Measurements from ENCODE around the gene OR9Q1.

OR9Q1 gene

DNA sequence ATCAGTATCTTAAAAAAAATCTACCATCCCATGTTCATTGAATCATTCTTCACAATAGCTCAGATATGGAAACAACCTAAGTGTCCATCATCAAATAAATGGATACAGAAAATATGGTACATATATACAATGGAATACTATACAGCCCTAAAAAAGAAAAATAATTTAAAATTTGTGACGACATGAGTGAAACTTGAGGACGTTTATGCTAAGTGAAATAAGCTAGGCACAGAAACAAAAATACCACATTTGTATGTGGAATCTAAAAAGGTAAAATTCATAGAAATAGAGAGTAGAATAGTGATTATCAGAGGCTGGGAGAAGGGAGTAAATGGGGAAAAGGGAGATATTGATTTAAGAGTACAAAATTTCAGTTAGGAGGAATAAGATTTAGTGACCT lies 62.8 kb downstream of the OR9Q1 start:
- no peaks in the 10 kb centered on the region for H3K36me3 Mint-ChIP-seq (ENCODE audit: insufficient read depth)
- no peaks in the 10 kb centered on the region for H3K9me3 Mint-ChIP-seq
- ATAC-seq (replicated peaks; ENCODE audit: extremely low read depth, poor library complexity, severe bottlenecking) (no peak), DNase-seq (ENCODE audit: low spot score in 2 of 2) (no peak)
- H3K4me3 Mint-ChIP-seq = no peak overlapping the region
- no peak overlapping the region for H3K27ac Mint-ChIP-seq (ENCODE audit: low read depth)
- H3K27me3 Mint-ChIP-seq = peaks cover 30% of the 10 kb centered on the region
- H3K4me1 Mint-ChIP-seq = no peaks in the 10 kb centered on the region

DNA sequence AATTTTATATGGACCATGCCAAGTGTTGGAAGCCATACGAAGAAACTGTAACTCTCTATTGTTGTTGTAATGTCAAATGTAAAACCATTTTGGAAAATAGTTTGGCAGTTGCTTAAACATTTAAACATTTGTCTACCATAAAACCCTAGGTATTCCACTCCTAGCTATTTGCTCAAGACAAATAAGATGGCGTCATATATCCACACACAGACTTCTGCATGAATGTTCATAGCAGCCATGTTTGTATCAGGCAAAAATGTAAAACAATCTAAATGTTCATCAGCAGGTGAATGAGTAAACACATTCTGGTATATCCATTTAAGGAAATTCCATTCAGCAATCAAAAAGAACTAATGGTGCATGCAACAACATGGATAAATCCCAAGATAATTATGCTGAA lies 73.8 kb downstream of the OR9Q1 start:
- Mint-ChIP-seq H3K9me3 (peaks cover 5% of the 10 kb centered on the region), H3K36me3 (ENCODE audit: insufficient read depth) (no peaks in the 10 kb centered on the region), H3K27me3 (peaks cover 4% of the 10 kb centered on the region), H3K4me3 (no peak overlapping the region), H3K4me1 (no peaks in the 10 kb centered on the region), H3K27ac (ENCODE audit: low read depth) (no peak overlapping the region)
- ATAC-seq (replicated peaks; ENCODE audit: extremely low read depth, poor library complexity, severe bottlenecking) = no peak
- no peak for DNase-seq (ENCODE audit: low spot score in 2 of 2)

- no peak overlapping the region for H3K4me3 Mint-ChIP-seq
- H3K9me3 Mint-ChIP-seq = no peaks in the 10 kb centered on the region
- peaks cover 47% of the 10 kb centered on the region for H3K27me3 Mint-ChIP-seq
- H3K27ac Mint-ChIP-seq (ENCODE audit: low read depth) = no peak overlapping the region
- ATAC-seq (replicated peaks; ENCODE audit: extremely low read depth, poor library complexity, severe bottlenecking) = no peak
- DNase-seq (ENCODE audit: low spot score in 2 of 2) = no peak
- no peaks in the 10 kb centered on the region for H3K4me1 Mint-ChIP-seq
- no peaks in the 10 kb centered on the region for H3K36me3 Mint-ChIP-seq (ENCODE audit: insufficient read depth)
Observed at GRCh38 chr11:58121096-58121495, 97.4 kb downstream of the OR9Q1 start.

DNA sequence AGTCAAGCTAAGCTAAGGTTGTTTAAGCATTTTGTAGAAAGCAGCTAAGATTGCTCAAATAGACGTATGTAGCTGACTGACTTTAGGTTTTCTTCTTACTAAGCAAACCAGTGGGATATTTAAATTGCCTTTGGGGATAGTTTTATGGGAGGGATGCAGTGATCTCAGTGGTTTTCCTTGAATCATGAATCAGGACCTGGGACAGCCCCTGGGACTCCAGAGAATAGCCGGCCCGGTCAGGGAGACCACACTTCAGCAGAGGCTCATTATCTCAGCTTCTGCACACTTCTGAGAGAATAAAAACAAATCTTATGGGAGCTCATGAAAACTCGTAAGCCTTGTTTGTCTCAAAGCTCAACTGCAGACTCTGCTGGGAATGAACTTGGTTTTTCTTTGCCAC lies 101.8 kb downstream of the OR9Q1 start, which contains the start of gene OR9I1:
Gene OR9I1 (minus strand): TSS at position 62 of the 400 bp plus-strand sequence. CDS start 6,086 bp downstream, outside the sequence.
- H3K27me3 Mint-ChIP-seq = peaks cover 52% of the 10 kb centered on the region
- no peak within 1 kb of the TSS for H3K27ac Mint-ChIP-seq (ENCODE audit: low read depth)
- no peaks in the 10 kb centered on the region for H3K9me3 Mint-ChIP-seq
- no peak within 1 kb of the TSS for H3K4me3 Mint-ChIP-seq
- no peak for ATAC-seq (replicated peaks; ENCODE audit: extremely low read depth, poor library complexity, severe bottlenecking)
- no peaks in the 10 kb centered on the region for H3K36me3 Mint-ChIP-seq (ENCODE audit: insufficient read depth)
- DNase-seq (ENCODE audit: low spot score in 2 of 2) = no peak
- H3K4me1 Mint-ChIP-seq = no peaks in the 10 kb centered on the region

DNA sequence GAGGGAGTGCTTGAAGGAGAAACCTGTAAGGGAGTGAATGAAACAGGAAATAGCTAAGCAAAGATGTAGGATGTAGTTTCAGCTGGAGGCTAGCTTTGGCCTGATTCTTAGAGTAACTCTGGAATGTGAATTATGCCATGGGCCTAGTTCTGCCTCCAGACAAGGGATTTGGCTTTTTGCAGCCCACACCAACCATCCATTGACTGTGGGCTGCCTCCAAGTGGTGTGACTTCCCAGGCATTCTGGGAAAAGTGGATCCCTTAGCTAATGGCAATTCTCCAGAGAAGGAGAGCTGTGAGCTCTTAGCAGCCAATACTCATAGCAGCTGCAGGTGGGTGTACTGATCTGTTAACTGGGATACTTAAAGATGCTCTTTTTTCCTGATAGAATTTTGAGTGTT lies 103.7 kb downstream of the OR9Q1 start:
- Mint-ChIP-seq H3K36me3 (ENCODE audit: insufficient read depth) (no peaks in the 10 kb centered on the region), H3K4me1 (no peaks in the 10 kb centered on the region), H3K9me3 (no peaks in the 10 kb centered on the region), H3K27ac (ENCODE audit: low read depth) (no peak overlapping the region), H3K27me3 (peaks cover 36% of the 10 kb centered on the region), H3K4me3 (no peak overlapping the region)
- ATAC-seq (replicated peaks; ENCODE audit: extremely low read depth, poor library complexity, severe bottlenecking) (no peak), DNase-seq (ENCODE audit: low spot score in 2 of 2) (no peak)

- DNase-seq (ENCODE audit: low spot score in 2 of 2) (no peak), ATAC-seq (replicated peaks; ENCODE audit: extremely low read depth, poor library complexity, severe bottlenecking) (no peak)
- Mint-ChIP-seq H3K36me3 (ENCODE audit: insufficient read depth) (no peaks in the 10 kb centered on the region), H3K9me3 (no peaks in the 10 kb centered on the region), H3K27ac (ENCODE audit: low read depth) (no peak overlapping the region), H3K27me3 (peaks cover 10% of the 10 kb centered on the region), H3K4me3 (no peak overlapping the region), H3K4me1 (no peaks in the 10 kb centered on the region)
Observed at GRCh38 chr11:58133309-58134076, 109.8 kb downstream of the OR9Q1 start.

DNA sequence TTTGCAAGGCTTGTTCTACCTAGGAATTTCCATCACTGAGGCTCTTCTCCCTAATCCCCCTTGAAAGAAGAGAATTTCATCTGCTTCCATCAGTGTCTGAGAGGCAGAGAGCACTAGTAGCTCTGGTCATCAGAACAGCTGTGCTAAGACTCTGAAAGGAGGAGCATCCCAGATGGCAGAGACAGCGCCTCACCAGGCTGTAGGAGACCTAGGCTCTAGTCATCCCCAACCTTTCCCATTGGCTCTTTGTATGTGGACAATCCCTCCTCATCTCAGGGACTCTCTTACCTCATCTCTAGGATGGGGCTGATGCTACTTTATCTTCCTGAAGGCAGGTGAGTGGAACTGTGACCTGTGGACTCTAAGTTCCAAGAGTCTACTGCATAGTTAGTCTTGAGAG lies 110.5 kb downstream of the OR9Q1 start:
- H3K9me3 Mint-ChIP-seq = no peaks in the 10 kb centered on the region
- ATAC-seq (replicated peaks; ENCODE audit: extremely low read depth, poor library complexity, severe bottlenecking) (no peak), DNase-seq (ENCODE audit: low spot score in 2 of 2) (no peak)
- H3K36me3 Mint-ChIP-seq (ENCODE audit: insufficient read depth) = no peaks in the 10 kb centered on the region
- no peak overlapping the region for H3K27ac Mint-ChIP-seq (ENCODE audit: low read depth)
- no peaks in the 10 kb centered on the region for H3K4me1 Mint-ChIP-seq
- H3K27me3 Mint-ChIP-seq = peaks cover 9% of the 10 kb centered on the region
- H3K4me3 Mint-ChIP-seq = no peak overlapping the region

- H3K27ac Mint-ChIP-seq (ENCODE audit: low read depth) = no peak overlapping the region
- peaks cover 1% of the 10 kb centered on the region for H3K36me3 Mint-ChIP-seq (ENCODE audit: insufficient read depth)
- no peak overlapping the region for H3K4me3 Mint-ChIP-seq
- no peaks in the 10 kb centered on the region for H3K4me1 Mint-ChIP-seq
- no peaks in the 10 kb centered on the region for H3K9me3 Mint-ChIP-seq
- peaks cover 1% of the 10 kb centered on the region for H3K27me3 Mint-ChIP-seq
- no peak for ATAC-seq (replicated peaks; ENCODE audit: extremely low read depth, poor library complexity, severe bottlenecking)
- no peak for DNase-seq (ENCODE audit: low spot score in 2 of 2)
Observed at GRCh38 chr11:58135171-58135570, 111.5 kb downstream of the OR9Q1 start.

DNA sequence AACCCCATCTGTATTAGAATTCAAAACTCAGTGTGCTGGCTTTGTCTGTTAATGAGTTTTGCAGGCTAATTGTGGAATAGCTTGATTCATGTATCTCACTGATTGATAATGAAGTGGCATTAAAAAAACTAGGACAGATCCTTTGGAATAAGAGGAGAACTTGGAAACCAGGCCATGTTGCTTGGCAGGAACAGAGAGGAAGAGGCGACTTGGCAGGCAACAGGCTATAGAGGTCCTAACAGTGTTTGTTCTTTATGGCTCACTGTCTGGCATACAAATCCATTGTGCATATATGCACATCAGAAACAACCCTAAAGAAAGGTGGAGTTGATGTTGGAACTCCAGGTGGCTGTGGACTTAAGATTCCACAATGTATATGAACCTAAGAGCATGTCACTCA lies 119.1 kb downstream of the OR9Q1 start:
- H3K9me3 Mint-ChIP-seq = peaks cover 5% of the 10 kb centered on the region
- H3K4me3 Mint-ChIP-seq = no peak overlapping the region
- H3K27me3 Mint-ChIP-seq = peaks cover 38% of the 10 kb centered on the region
- peaks cover 1% of the 10 kb centered on the region for H3K36me3 Mint-ChIP-seq (ENCODE audit: insufficient read depth)
- no peak overlapping the region for H3K27ac Mint-ChIP-seq (ENCODE audit: low read depth)
- no peak for ATAC-seq (replicated peaks; ENCODE audit: extremely low read depth, poor library complexity, severe bottlenecking)
- DNase-seq (ENCODE audit: low spot score in 2 of 2) = no peak
- no peaks in the 10 kb centered on the region for H3K4me1 Mint-ChIP-seq

- Mint-ChIP-seq H3K27me3 (peaks cover 39% of the 10 kb centered on the region), H3K4me3 (no peak overlapping the region), H3K9me3 (no peaks in the 10 kb centered on the region), H3K36me3 (ENCODE audit: insufficient read depth) (no peaks in the 10 kb centered on the region), H3K27ac (ENCODE audit: low read depth) (no peak overlapping the region), H3K4me1 (no peaks in the 10 kb centered on the region)
- ATAC-seq (replicated peaks; ENCODE audit: extremely low read depth, poor library complexity, severe bottlenecking) (no peak), DNase-seq (ENCODE audit: low spot score in 2 of 2) (no peak)
Observed at GRCh38 chr11:58152781-58153180, 129.1 kb downstream of the OR9Q1 start.

- Mint-ChIP-seq H3K4me3 (no peak overlapping the region), H3K9me3 (no peaks in the 10 kb centered on the region), H3K27ac (ENCODE audit: low read depth) (no peak overlapping the region), H3K36me3 (ENCODE audit: insufficient read depth) (no peaks in the 10 kb centered on the region), H3K4me1 (no peaks in the 10 kb centered on the region), H3K27me3 (peaks cover 9% of the 10 kb centered on the region)
- DNase-seq (ENCODE audit: low spot score in 2 of 2) (no peak), ATAC-seq (replicated peaks; ENCODE audit: extremely low read depth, poor library complexity, severe bottlenecking) (no peak)
Observed at GRCh38 chr11:58164389-58164788, 140.7 kb downstream of the OR9Q1 start.

DNA sequence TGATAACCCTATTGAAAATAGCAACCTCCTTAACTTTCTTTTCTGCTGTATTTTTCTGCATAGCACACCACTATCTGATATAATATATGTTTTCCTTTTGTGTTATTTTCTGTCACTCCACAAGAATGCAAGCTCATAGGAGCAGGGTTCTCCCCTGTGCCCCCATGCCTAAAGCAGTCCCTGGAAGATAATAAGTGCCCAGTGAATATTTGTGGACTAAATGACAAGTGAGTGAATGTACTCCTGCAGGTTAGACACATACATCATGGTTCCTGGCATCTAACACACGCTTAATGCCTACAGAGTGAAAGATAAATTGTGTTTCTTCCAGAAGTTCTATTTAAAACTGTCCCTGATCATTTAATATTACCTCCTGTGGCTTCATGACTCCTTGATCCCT lies 141.3 kb downstream of the OR9Q1 start:
- H3K4me3 Mint-ChIP-seq = no peak overlapping the region
- H3K27ac Mint-ChIP-seq (ENCODE audit: low read depth) = no peak overlapping the region
- no peaks in the 10 kb centered on the region for H3K36me3 Mint-ChIP-seq (ENCODE audit: insufficient read depth)
- no peaks in the 10 kb centered on the region for H3K9me3 Mint-ChIP-seq
- DNase-seq (ENCODE audit: low spot score in 2 of 2) (no peak), ATAC-seq (replicated peaks; ENCODE audit: extremely low read depth, poor library complexity, severe bottlenecking) (no peak)
- H3K27me3 Mint-ChIP-seq = peaks cover 9% of the 10 kb centered on the region
- H3K4me1 Mint-ChIP-seq = no peaks in the 10 kb centered on the region

DNA sequence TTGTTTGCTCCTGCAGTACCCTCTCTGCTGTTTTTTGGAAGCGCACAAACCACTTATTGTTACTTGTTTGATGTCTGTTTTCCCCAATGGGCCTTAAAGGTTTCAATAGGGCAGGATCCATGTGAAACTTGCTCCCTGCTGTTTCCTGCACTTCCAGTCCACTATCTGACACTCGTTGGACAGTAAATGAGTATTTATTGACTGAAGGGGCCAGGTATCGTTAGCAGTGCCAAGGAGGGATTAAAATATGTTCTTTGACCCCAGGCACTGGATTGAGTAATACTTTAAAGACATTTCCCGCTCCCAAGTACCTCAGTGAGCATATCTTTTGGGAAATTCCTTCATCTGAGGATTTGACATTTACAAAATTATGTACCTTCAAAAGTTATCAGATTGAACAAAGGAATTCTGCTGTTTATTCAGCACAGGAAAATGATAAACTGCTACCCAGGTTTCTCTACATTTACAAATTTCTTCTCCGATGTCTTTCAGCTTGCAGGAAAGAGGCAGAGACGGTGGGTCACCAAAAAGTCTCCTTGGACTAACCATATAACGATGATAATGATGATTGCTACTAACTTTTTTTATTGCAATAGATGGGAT lies 141.9 kb downstream of the OR9Q1 start:
- H3K36me3 Mint-ChIP-seq (ENCODE audit: insufficient read depth) = no peaks in the 10 kb centered on the region
- no peak overlapping the region for H3K27ac Mint-ChIP-seq (ENCODE audit: low read depth)
- H3K9me3 Mint-ChIP-seq = no peaks in the 10 kb centered on the region
- ATAC-seq (replicated peaks; ENCODE audit: extremely low read depth, poor library complexity, severe bottlenecking) (no peak), DNase-seq (ENCODE audit: low spot score in 2 of 2) (no peak)
- peaks cover 9% of the 10 kb centered on the region for H3K27me3 Mint-ChIP-seq
- H3K4me1 Mint-ChIP-seq = no peaks in the 10 kb centered on the region
- H3K4me3 Mint-ChIP-seq = no peak overlapping the region

Data from central memory CD8-positive, alpha-beta T cell (primary cell).